BE2C (cell line): ENCODE results near the gene LILRA6.

Experiments used
- DNase-seq: peaks from one replicate; pipeline ENCODE4 v3.0.0-alpha.2; 2020
- H3K27me3 ChIP-seq: fragments of 250-450 bp; sonication (Bioruptor Pico); 2 replicates; pipeline ENCODE4 v1.5.1; 2020; ENCODE audit warnings: mild to moderate bottlenecking
- H3K36me3 ChIP-seq: fragments of 250-450 bp; sonication (Bioruptor Pico); 2 replicates; pipeline ENCODE4 v1.5.1; 2020; ENCODE audit warnings: mild to moderate bottlenecking
- H3K4me1 ChIP-seq: fragments of 250-450 bp; sonication (Bioruptor Pico); 2 replicates; pipeline ENCODE4 v1.5.1; 2020
- H3K4me3 ChIP-seq: 2 replicates; pipeline ENCODE4 v1.5.1; 2011; ENCODE audit warnings: low read depth, low read length
- H3K9me3 ChIP-seq: fragments of 250-450 bp; sonication (Bioruptor Pico); 2 replicates; pipeline ENCODE4 v1.5.1; 2020
- CTCF ChIP-seq: IDR thresholded peaks from 2 replicates; pipeline ENCODE4 v1.5.1; 2012; ENCODE audit warnings: mild to moderate bottlenecking, low read depth, low read length

Gene LILRA6

GRCh38 chr19:54191011-54191810 lies 51.4 kb downstream of the LILRA6 start, which contains the start of gene TSEN34:
Gene TSEN34 (plus strand): TSS chr19:54191308. CDS start chr19:54191365, 57 bp downstream.
- no peaks in the 10 kb centered on the region for H3K4me1 ChIP-seq
- peak within 1 kb of the TSS; percentile 78 for H3K4me3 ChIP-seq
- no peaks in the 10 kb centered on the region for H3K9me3 ChIP-seq
- no peak for TF ChIP-seq CTCF
- H3K36me3 ChIP-seq, result no peaks in the 10 kb centered on the region
- H3K27me3 ChIP-seq, result no peaks in the 10 kb centered on the region
- DNase-seq, result peak; percentile 93

GRCh38 chr19:54190503-54191010 lies 52.0 kb downstream of the LILRA6 start:
- Histone ChIP-seq H3K36me3 (no peaks in the 10 kb centered on the region), H3K9me3 (no peaks in the 10 kb centered on the region)

GRCh38 chr19:54189735-54190502 lies 52.7 kb downstream of the LILRA6 start:
- Histone ChIP-seq H3K36me3 (no peaks in the 10 kb centered on the region), H3K4me1 (no peaks in the 10 kb centered on the region)

More at GRCh38 chr19:54190503-54191010, 52.0 kb downstream of the LILRA6 start:
- DNase-seq, result peak; percentile 99
- TF ChIP-seq CTCF, result no peak
- no peaks in the 10 kb centered on the region for H3K27me3 ChIP-seq
- no peaks in the 10 kb centered on the region for H3K4me1 ChIP-seq
- peak overlapping the region; percentile 78 for H3K4me3 ChIP-seq

GRCh38 chr19:54189145-54189734 lies 53.4 kb downstream of the LILRA6 start, which contains the start of gene MBOAT7:
Gene MBOAT7 (minus strand): TSS chr19:54189580. CDS start chr19:54188508, 1,072 bp downstream.
- peak within 1 kb of the TSS; percentile 78 for H3K4me3 ChIP-seq
- no peak for DNase-seq
- H3K4me1 ChIP-seq, result no peaks in the 10 kb centered on the region
- H3K27me3 ChIP-seq, result no peaks in the 10 kb centered on the region
- no peaks in the 10 kb centered on the region for H3K9me3 ChIP-seq
- H3K36me3 ChIP-seq, result no peaks in the 10 kb centered on the region
- no peak; the same call in 1 of the 2 replicates for TF ChIP-seq CTCF

More at GRCh38 chr19:54189735-54190502, 52.7 kb downstream of the LILRA6 start:
- DNase-seq, result peak; percentile 100
- Histone ChIP-seq H3K9me3 (no peaks in the 10 kb centered on the region), H3K27me3 (no peaks in the 10 kb centered on the region), H3K4me3 (peak overlapping the region; percentile 78)
- no peak for TF ChIP-seq CTCF

GRCh38 chr19:54188215-54188871 lies 54.2 kb downstream of the LILRA6 start:
- Histone ChIP-seq H3K9me3 (no peaks in the 10 kb centered on the region), H3K4me3 (peak overlapping the region; percentile 63), H3K4me1 (no peaks in the 10 kb centered on the region), H3K36me3 (no peaks in the 10 kb centered on the region), H3K27me3 (no peaks in the 10 kb centered on the region)
- TF ChIP-seq CTCF, result no peak
- no peak for DNase-seq
